HL-60/S4 treated with phorbol 12-myristate 13-acetate at 8.2 ng/mL for 4 days and 3 days (cell line): ENCODE data around the gene INPP5F.

ENCODE experiments used
- in situ Hi-C: fragments of 300-500 bp; cut with MboI; formaldehyde crosslinking; loops from 2 replicates; pipeline ENCODE4 v1.15.0; 2022; ENCODE audit warnings: low sequenced_read_pairs

Gene INPP5F

GRCh38 chr10:119858063-119858462 lies 132.2 kb downstream of the INPP5F start:
- in situ Hi-C loops = loop anchor here (10.0 to 25.0 kb wide), 2 partner anchors 103 to 246 kb away; no protein-coding TSS in a partner anchor

GRCh38 chr10:119859420-119860258 lies 133.8 kb downstream of the INPP5F start:
- in situ Hi-C loops = loop anchor here (10.0 to 25.0 kb wide), 2 partner anchors 105 to 247 kb away; no protein-coding TSS in a partner anchor

- in situ Hi-C loops = loop anchor here (25.0 kb wide), 1 partner anchor 249 kb away; no protein-coding TSS in a partner anchor
These were observed 135.2 kb downstream of the INPP5F start for GRCh38 chr10:119860866-119861607.

GRCh38 chr10:119862524-119862923 lies 136.7 kb downstream of the INPP5F start:
- in situ Hi-C loops = loop anchor here (25.0 kb wide), 1 partner anchor 250 kb away; no protein-coding TSS in a partner anchor

GRCh38 chr10:119863951-119864565 lies 138.2 kb downstream of the INPP5F start:
- in situ Hi-C loops = loop anchor here (25.0 kb wide), 1 partner anchor 252 kb away; no protein-coding TSS in a partner anchor

GRCh38 chr10:119865699-119866240 lies 139.9 kb downstream of the INPP5F start:
- in situ Hi-C loops = loop anchor here (25.0 kb wide), 1 partner anchor 253 kb away; no protein-coding TSS in a partner anchor

- in situ Hi-C loops = loop anchor here (25.0 kb wide), 1 partner anchor 255 kb away; no protein-coding TSS in a partner anchor
These were observed 141.5 kb downstream of the INPP5F start for GRCh38 chr10:119867317-119867716.

GRCh38 chr10:119869398-119869797 lies 143.5 kb downstream of the INPP5F start:
- in situ Hi-C loops = loop anchor here (25.0 kb wide), 1 partner anchor 257 kb away; no protein-coding TSS in a partner anchor

GRCh38 chr10:119871881-119872609 lies 146.2 kb downstream of the INPP5F start:
- in situ Hi-C loops = loop anchor here (25.0 kb wide), 1 partner anchor 260 kb away; no protein-coding TSS in a partner anchor

GRCh38 chr10:119872610-119872859 lies 146.7 kb downstream of the INPP5F start, which contains the start of gene MCMBP:
Gene MCMBP (minus strand): TSS chr10:119872843. CDS start chr10:119872584, 259 bp downstream.
- in situ Hi-C loops = loop anchor here (25.0 kb wide), 1 partner anchor 260 kb away; no protein-coding TSS in a partner anchor

GRCh38 chr10:119872860-119873681 lies 147.2 kb downstream of the INPP5F start:
- in situ Hi-C loops = loop anchor here (25.0 kb wide), 1 partner anchor 261 kb away; no protein-coding TSS in a partner anchor

GRCh38 chr10:119878524-119878923 lies 152.7 kb downstream of the INPP5F start:
- in situ Hi-C loops = no loop called here
